CD4-positive, alpha-beta T cell treated with Interleukin-6 at 100 ng/mL for 8 hours (primary cell): ENCODE data around the gene RAB6B.

Experiments
- DNase-seq: peaks from one replicate; pipeline ENCODE4 v3.0.0-alpha.2; 2020; ENCODE audit warnings: mixed read lengths, low spot score

The RAB6B gene

GRCh38 chr3:133930341-133930933 is 34.8 kb upstream of the RAB6B start:
- no peak for DNase-seq

- DNase-seq = no peak
Measured at GRCh38 chr3:133928903-133929607, 33.4 kb upstream of the RAB6B start.

- DNase-seq = no peak
Measured at GRCh38 chr3:133928136-133928893, 32.6 kb upstream of the RAB6B start.

- DNase-seq = peak; percentile 62
Measured at GRCh38 chr3:133927540-133928066, 31.9 kb upstream of the RAB6B start.

- no peak for DNase-seq
Measured at GRCh38 chr3:133926736-133927539, 31.3 kb upstream of the RAB6B start.

GRCh38 chr3:133925960-133926735 is 30.5 kb upstream of the RAB6B start:
- DNase-seq = no peak

- DNase-seq = no peak
Measured at GRCh38 chr3:133924041-133924440, 28.4 kb upstream of the RAB6B start.

- DNase-seq = no peak
Measured at GRCh38 chr3:133921592-133921991, 25.9 kb upstream of the RAB6B start.

- no peak for DNase-seq
Measured at GRCh38 chr3:133917144-133917543, 21.5 kb upstream of the RAB6B start.

- DNase-seq = no peak
Measured at GRCh38 chr3:133915685-133916658, 20.3 kb upstream of the RAB6B start.

- DNase-seq = no peak
Measured at GRCh38 chr3:133914839-133915600, 19.3 kb upstream of the RAB6B start.

- no peak for DNase-seq
Measured at GRCh38 chr3:133910422-133910821, 14.7 kb upstream of the RAB6B start.

GRCh38 chr3:133905376-133905775 is 9.7 kb upstream of the RAB6B start:
- DNase-seq = no peak

GRCh38 chr3:133901847-133902246 is 6.2 kb upstream of the RAB6B start:
- DNase-seq = no peak

- no peak for DNase-seq
Measured at GRCh38 chr3:133901083-133901482, 5.4 kb upstream of the RAB6B start.

- DNase-seq = no peak
Measured at GRCh38 chr3:133899311-133899710, 3.6 kb upstream of the RAB6B start.

GRCh38 chr3:133897547-133897946 is 1.9 kb upstream of the RAB6B start:
- DNase-seq = no peak

- DNase-seq = no peak
Measured at GRCh38 chr3:133896002-133896761, 500 bp upstream of the RAB6B start.
